Muscle layer of duodenum (tissue), 2 donors: Measurements from ENCODE around the gene TRAK1.
A peak's percentile ranks its signal among the peaks of the same experiment; 100 is the strongest.

Experiments
- H3K27ac ChIP-seq: one replicate; pipeline ENCODE4 v1.7.0; 2013; ENCODE audit warnings: mild to moderate bottlenecking, low read length
- H3K27me3 ChIP-seq: one replicate; pipeline ENCODE4 v1.7.0; 2013; ENCODE audit warnings: low read depth, mild to moderate bottlenecking, control low read depth, low read length
- H3K36me3 ChIP-seq, 2 donors: one replicate each; pipeline ENCODE4 v1.7.0; 2013; ENCODE audit warnings: low read length in 2 of 2, control low read depth in 1 of 2, mild to moderate bottlenecking in 1 of 2; ENCODE audit not compliant: insufficient read depth in 2 of 2, control insufficient read depth in 1 of 2
- H3K4me1 ChIP-seq, 2 donors: one replicate each; pipeline ENCODE4 v1.7.0; 2013; ENCODE audit warnings: low read length in 2 of 2, mild to moderate bottlenecking in 2 of 2, control low read depth in 1 of 2, moderate library complexity in 1 of 2; ENCODE audit not compliant: insufficient read depth in 2 of 2, control insufficient read depth in 1 of 2
- H3K4me3 ChIP-seq, 2 donors: one replicate each; pipeline ENCODE4 v1.7.0; 2013; ENCODE audit warnings: low read length in 2 of 2, low read depth in 1 of 2, mild to moderate bottlenecking in 1 of 2
- H3K9me3 ChIP-seq, 2 donors: one replicate each; pipeline ENCODE4 v1.7.0; 2013; ENCODE audit warnings: low read length in 2 of 2, control low read depth in 1 of 2, mild to moderate bottlenecking in 1 of 2; ENCODE audit not compliant: control insufficient read depth in 1 of 2
- donor health status: healthy.

TRAK1 gene

GRCh38 chr3:42264399-42265058, 173.4 kb downstream of the TRAK1 start:
- H3K27me3 ChIP-seq: peaks cover 29% of the 10 kb centered on the region
- peaks cover 0 to 30% of the 10 kb centered on the region in 2 donors for H3K4me1 ChIP-seq
- H3K4me3 ChIP-seq: peak overlapping the region in 1 of 2 donors; percentile 60
- no peaks in the 10 kb centered on the region for H3K9me3 ChIP-seq
- no peak overlapping the region for H3K27ac ChIP-seq
- no peaks in the 10 kb centered on the region for H3K36me3 ChIP-seq

DNA sequence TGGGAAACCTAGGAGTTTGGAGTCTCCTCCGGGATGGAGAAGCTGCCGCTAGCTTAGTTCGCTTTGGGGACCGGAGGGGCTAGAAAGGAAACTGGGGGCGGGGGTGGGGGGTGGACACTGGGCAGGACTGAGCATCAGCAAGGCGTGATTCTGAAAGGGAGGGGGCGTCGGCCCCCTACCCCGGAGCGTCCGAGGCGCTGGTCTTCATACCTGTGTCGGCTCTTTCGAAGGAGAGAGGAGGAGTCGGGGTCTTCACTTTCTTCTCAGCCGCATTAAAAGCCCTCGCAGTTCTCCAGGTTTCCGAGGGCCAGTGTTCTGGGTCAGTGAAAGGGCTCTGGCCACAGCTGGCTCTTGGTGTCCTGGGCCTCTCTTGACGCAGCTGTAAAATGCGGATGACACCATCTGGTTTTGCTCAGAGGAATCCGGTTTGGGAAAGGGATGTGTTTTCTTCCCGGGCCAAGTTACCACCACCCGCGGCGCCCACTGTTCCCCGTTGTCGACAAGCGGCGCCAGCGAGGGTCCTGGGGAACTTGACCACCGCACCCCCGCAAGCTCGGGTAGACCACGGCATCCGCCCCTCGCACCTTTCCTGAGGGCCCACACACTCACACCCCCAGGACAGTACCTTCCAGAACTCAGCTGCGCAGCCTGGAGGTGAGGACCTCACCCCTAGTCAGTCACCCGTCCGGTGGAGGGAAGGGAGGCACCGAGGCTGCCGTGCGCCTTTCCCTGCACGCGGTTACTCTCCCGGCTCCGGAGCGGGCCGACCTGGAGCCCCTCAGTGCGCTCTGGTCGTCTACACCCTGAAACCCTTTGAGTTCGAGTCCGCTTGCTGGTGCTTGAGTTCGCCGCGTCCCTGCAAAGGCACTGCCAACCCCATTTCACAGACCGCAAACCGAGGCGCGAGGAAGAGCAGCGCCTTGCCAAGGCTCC, 174.2 kb downstream of the TRAK1 start:
- peaks cover 0 to 30% of the 10 kb centered on the region in 2 donors for H3K4me1 ChIP-seq
- H3K9me3 ChIP-seq: no peaks in the 10 kb centered on the region
- no peaks in the 10 kb centered on the region for H3K36me3 ChIP-seq
- no peak overlapping the region for H3K27ac ChIP-seq
- peaks cover 29% of the 10 kb centered on the region for H3K27me3 ChIP-seq
- peak overlapping the region in 1 of 2 donors; percentile 60 for H3K4me3 ChIP-seq

DNA sequence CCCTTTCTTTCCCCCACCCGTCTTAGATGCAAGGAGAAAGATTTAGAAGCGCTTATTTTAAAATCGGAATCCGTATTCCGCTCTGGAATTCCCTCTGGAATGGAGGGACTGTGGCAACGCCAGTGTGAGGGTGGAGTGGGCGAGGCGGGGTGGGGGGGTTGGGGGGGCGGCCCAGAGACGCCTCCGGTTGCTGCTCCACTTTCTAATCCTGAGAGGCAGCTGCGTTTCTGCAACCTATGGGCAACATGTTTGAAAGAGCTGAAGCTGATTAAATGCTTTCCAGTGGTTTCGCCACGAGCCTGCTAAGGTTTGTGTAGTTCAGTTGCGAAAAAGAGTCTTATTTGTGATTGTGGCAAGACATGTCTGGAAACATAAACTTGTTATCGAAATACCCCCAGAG, 174.9 kb downstream of the TRAK1 start, which contains the start of gene CCK:
CCK (minus strand) TSS at position 101 of the 400 bp plus-strand sequence. CDS start 2,555 bp downstream, outside the sequence.
- Histone ChIP-seq H3K27me3 (peaks cover 32% of the 10 kb centered on the region), H3K4me3 (peak within 1 kb of the TSS in 1 of 2 donors; percentile 60), H3K27ac (no peak within 1 kb of the TSS), H3K9me3 (no peaks in the 10 kb centered on the region), H3K4me1 (peaks cover 0 to 30% of the 10 kb centered on the region in 2 donors), H3K36me3 (no peaks in the 10 kb centered on the region)

GRCh38 chr3:42267878-42268277, 176.7 kb downstream of the TRAK1 start:
- peaks cover 0 to 29% of the 10 kb centered on the region in 2 donors for H3K4me1 ChIP-seq
- H3K27ac ChIP-seq: no peak overlapping the region
- peaks cover 0 to 4% of the 10 kb centered on the region in 2 donors for H3K9me3 ChIP-seq
- peaks cover 31% of the 10 kb centered on the region for H3K27me3 ChIP-seq
- no peak overlapping the region for H3K4me3 ChIP-seq
- no peaks in the 10 kb centered on the region for H3K36me3 ChIP-seq

- Histone ChIP-seq H3K27ac (no peak overlapping the region), H3K36me3 (no peaks in the 10 kb centered on the region), H3K9me3 (peaks cover 0 to 4% of the 10 kb centered on the region in 2 donors), H3K4me1 (peaks cover 0 to 14% of the 10 kb centered on the region in 2 donors), H3K27me3 (peaks cover 16% of the 10 kb centered on the region), H3K4me3 (no peak overlapping the region)
These were observed 178.5 kb downstream of the TRAK1 start for GRCh38 chr3:42269647-42270046.

GRCh38 chr3:42270561-42270960, 179.4 kb downstream of the TRAK1 start:
- H3K36me3 ChIP-seq: no peaks in the 10 kb centered on the region

GRCh38 chr3:42271786-42272185, 180.6 kb downstream of the TRAK1 start:
- peaks cover 0 to 4% of the 10 kb centered on the region in 2 donors for H3K9me3 ChIP-seq
- H3K27me3 ChIP-seq: peaks cover 3% of the 10 kb centered on the region
- H3K27ac ChIP-seq: no peak overlapping the region
- H3K4me1 ChIP-seq: no peaks in the 10 kb centered on the region
- no peak overlapping the region for H3K4me3 ChIP-seq
- no peaks in the 10 kb centered on the region for H3K36me3 ChIP-seq

More at GRCh38 chr3:42270561-42270960, 179.4 kb downstream of the TRAK1 start:
- H3K4me1 ChIP-seq: peaks cover 0 to 5% of the 10 kb centered on the region in 2 donors
- H3K27ac ChIP-seq: no peak overlapping the region
- peaks cover 0 to 4% of the 10 kb centered on the region in 2 donors for H3K9me3 ChIP-seq
- peaks cover 7% of the 10 kb centered on the region for H3K27me3 ChIP-seq
- no peak overlapping the region for H3K4me3 ChIP-seq

DNA sequence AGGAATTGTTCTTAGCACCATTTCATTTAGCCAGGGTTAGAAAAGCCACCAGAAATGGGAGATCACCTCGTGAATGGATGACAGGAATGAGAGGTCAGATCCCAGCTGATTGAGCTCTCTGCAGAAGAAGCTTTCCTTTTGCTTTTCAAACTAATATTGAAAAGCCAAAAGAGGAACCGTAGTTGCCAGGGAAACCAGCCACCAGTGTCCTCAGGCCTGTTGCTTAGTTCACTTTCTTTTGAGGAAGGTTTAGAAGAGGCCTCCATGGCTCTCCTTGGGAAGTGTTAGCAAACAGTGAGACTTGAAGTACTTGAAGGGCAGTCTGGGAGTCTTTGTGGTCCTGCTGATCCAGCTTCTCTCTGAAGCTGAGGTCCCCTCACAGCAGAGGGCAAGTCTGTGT, 182.2 kb downstream of the TRAK1 start:
- Histone ChIP-seq H3K27me3 (peaks cover 3% of the 10 kb centered on the region), H3K4me1 (peaks cover 0 to 4% of the 10 kb centered on the region in 2 donors), H3K27ac (no peak overlapping the region), H3K9me3 (peaks cover 0 to 4% of the 10 kb centered on the region in 2 donors), H3K4me3 (no peak overlapping the region), H3K36me3 (no peaks in the 10 kb centered on the region)

- Histone ChIP-seq H3K27me3 (peaks cover 3% of the 10 kb centered on the region), H3K9me3 (peaks cover 0 to 4% of the 10 kb centered on the region in 2 donors), H3K4me1 (peaks cover 0 to 4% of the 10 kb centered on the region in 2 donors), H3K36me3 (no peaks in the 10 kb centered on the region), H3K27ac (no peak overlapping the region), H3K4me3 (no peak overlapping the region)
These were observed 183.1 kb downstream of the TRAK1 start for GRCh38 chr3:42274266-42274665.

DNA sequence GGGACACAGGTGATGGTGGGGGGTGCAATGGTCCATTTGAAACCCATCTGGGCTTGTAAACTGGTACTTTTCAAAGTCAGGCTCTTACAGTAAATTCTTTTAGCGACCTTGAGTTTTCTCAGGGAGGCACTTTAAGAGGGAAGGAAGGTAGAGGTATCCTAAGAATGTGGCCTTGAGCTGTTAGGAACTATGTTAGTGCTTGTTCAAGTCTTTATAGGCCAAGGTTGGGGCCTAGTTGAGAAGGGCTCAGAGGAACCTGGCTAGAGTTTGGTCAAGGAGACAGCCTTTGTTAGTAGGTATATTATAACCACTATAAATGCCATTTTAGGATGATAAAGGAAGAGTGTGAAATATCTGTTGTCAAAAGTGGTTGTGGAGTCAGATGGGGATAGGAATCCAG, 184.1 kb downstream of the TRAK1 start:
- no peak overlapping the region for H3K27ac ChIP-seq
- H3K4me1 ChIP-seq: peaks cover 0 to 4% of the 10 kb centered on the region in 2 donors
- peaks cover 0 to 10% of the 10 kb centered on the region in 2 donors for H3K9me3 ChIP-seq
- H3K36me3 ChIP-seq: no peaks in the 10 kb centered on the region
- peaks cover 3% of the 10 kb centered on the region for H3K27me3 ChIP-seq
- no peak overlapping the region for H3K4me3 ChIP-seq
